ENCODE results near the gene SLC12A8. TPM values are rescaled to one million over a fixed set of nuclear protein-coding genes. Genes with fewer than 3 reads are reported as not detected.

The SLC12A8 gene
- total RNA-seq, 2 experiments from 2014 or later, result 1.1 to 1.6 TPM

- Mint-ChIP-seq H3K27me3 (no peaks in the 10 kb centered on the region), H3K36me3 (ENCODE audit: low read depth) (peaks cover 33% of the 10 kb centered on the region), H3K27ac (no peak overlapping the region), H3K4me1 (ENCODE audit: low read depth) (peaks cover 6% of the 10 kb centered on the region), H3K9me3 (peaks cover 8% of the 10 kb centered on the region), H3K4me3 (no peak overlapping the region)
- ATAC-seq (no peak), DNase-seq (no peak)
- TF ChIP-seq CTCF (IDR thresholded peaks at IDR 0.05), result no peak
- ChIA-PET CTCF (no interaction called here), POLR2A (no interaction called here)
- intact Hi-C loops (cut with micrococcal nuclease), result no loop called here
These were observed 45.0 kb upstream of the SLC12A8 start for GRCh38 chr3:125257536-125257935.

GRCh38 chr3:125256675-125257074 is 44.1 kb upstream of the SLC12A8 start:
- Mint-ChIP-seq H3K4me1 (ENCODE audit: low read depth) (peaks cover 9% of the 10 kb centered on the region), H3K27ac (no peak overlapping the region), H3K4me3 (no peak overlapping the region), H3K9me3 (peaks cover 8% of the 10 kb centered on the region), H3K36me3 (ENCODE audit: low read depth) (peaks cover 33% of the 10 kb centered on the region), H3K27me3 (no peaks in the 10 kb centered on the region)
- intact Hi-C loops (cut with micrococcal nuclease), result no loop called here
- no peak for ATAC-seq
- no peak for TF ChIP-seq CTCF (IDR thresholded peaks at IDR 0.05)
- no peak for DNase-seq
- POLR2A ChIA-PET, result no interaction called here
- CTCF ChIA-PET, result no interaction called here

- no peak overlapping the region for H3K27ac Mint-ChIP-seq
- ChIA-PET POLR2A (no interaction called here), CTCF (interaction anchor here (1.0 to 1.1 kb wide), 2 partner anchors 11 to 350 kb away, joined by 3 read pairs; no protein-coding TSS in a partner anchor)
- peaks cover 5% of the 10 kb centered on the region for H3K4me1 Mint-ChIP-seq (ENCODE audit: low read depth)
- no peaks in the 10 kb centered on the region for H3K27me3 Mint-ChIP-seq
- TF ChIP-seq CTCF (IDR thresholded peaks at IDR 0.05), result no peak
- ATAC-seq (no peak), DNase-seq (no peak)
- intact Hi-C loops (cut with micrococcal nuclease), result no loop called here
- H3K36me3 Mint-ChIP-seq (ENCODE audit: low read depth), result peaks cover 9% of the 10 kb centered on the region
- H3K9me3 Mint-ChIP-seq, result no peaks in the 10 kb centered on the region
- H3K4me3 Mint-ChIP-seq, result no peak overlapping the region
These were observed 38.4 kb upstream of the SLC12A8 start for GRCh38 chr3:125250973-125251372.

GRCh38 chr3:125246237-125246636 is 33.7 kb upstream of the SLC12A8 start:
- Mint-ChIP-seq H3K27me3 (no peaks in the 10 kb centered on the region), H3K4me3 (no peak overlapping the region), H3K9me3 (no peaks in the 10 kb centered on the region), H3K4me1 (ENCODE audit: low read depth) (no peaks in the 10 kb centered on the region), H3K27ac (no peak overlapping the region), H3K36me3 (ENCODE audit: low read depth) (peaks cover 14% of the 10 kb centered on the region)
- ChIA-PET POLR2A (no interaction called here), CTCF (no interaction called here)
- ATAC-seq (no peak), DNase-seq (no peak)
- TF ChIP-seq CTCF (IDR thresholded peaks at IDR 0.05), result no peak
- intact Hi-C loops (cut with micrococcal nuclease), result no loop called here

GRCh38 chr3:125245521-125245920 is 33.0 kb upstream of the SLC12A8 start:
- ATAC-seq (no peak), DNase-seq (no peak)
- no peak for TF ChIP-seq CTCF (IDR thresholded peaks at IDR 0.05)
- no peak overlapping the region for H3K27ac Mint-ChIP-seq
- H3K27me3 Mint-ChIP-seq, result no peaks in the 10 kb centered on the region
- POLR2A ChIA-PET, result no interaction called here
- CTCF ChIA-PET, result interaction anchor here (1.9 kb wide), 1 partner anchor 341 kb away, joined by 4 read pairs; no protein-coding TSS in a partner anchor
- H3K4me3 Mint-ChIP-seq, result no peak overlapping the region
- H3K36me3 Mint-ChIP-seq (ENCODE audit: low read depth), result peaks cover 14% of the 10 kb centered on the region
- intact Hi-C loops (cut with micrococcal nuclease), result no loop called here
- no peaks in the 10 kb centered on the region for H3K9me3 Mint-ChIP-seq
- H3K4me1 Mint-ChIP-seq (ENCODE audit: low read depth), result no peaks in the 10 kb centered on the region
